ENCODE results near the gene TMUB1. TPM values are rescaled to one million over a fixed set of nuclear protein-coding genes. Genes with fewer than 3 reads are reported as not detected.

The TMUB1 gene
- total RNA-seq, 2 donors from 2014 or later, result 25.7 to 35.2 TPM

- H3K27ac ChIP-seq, result no peak overlapping the region
- H3K4me1 ChIP-seq (ENCODE audit: control insufficient read depth in 1 of 2, low read depth in 2 of 2), result peaks cover 11 to 12% of the 10 kb centered on the region in 2 donors
- no peak overlapping the region for H3K4me3 ChIP-seq
- H3K36me3 ChIP-seq, result peaks cover 20% of the 10 kb centered on the region
- DNase-seq (ENCODE audit: low spot score) (no peak), ATAC-seq (ENCODE audit: insufficient number of reproducible peaks, low FRiP score, low read depth) (no peak)
- H3K27me3 ChIP-seq (replicated peaks; ENCODE audit: insufficient read depth), result no peaks in the 10 kb centered on the region
- no peaks in the 10 kb centered on the region for H3K9me3 ChIP-seq
- TF ChIP-seq CTCF (IDR thresholded peaks at IDR 0.05), result no peak
Measured at GRCh38 chr7:151034312-151035025, 48.8 kb downstream of the TMUB1 start.

GRCh38 chr7:151033864-151034249 lies 49.4 kb downstream of the TMUB1 start:
- peaks cover 20% of the 10 kb centered on the region for H3K36me3 ChIP-seq
- no peak for ATAC-seq (ENCODE audit: insufficient number of reproducible peaks, low FRiP score, low read depth)
- no peak for TF ChIP-seq CTCF (IDR thresholded peaks at IDR 0.05)

GRCh38 chr7:151032936-151033863 lies 50.1 kb downstream of the TMUB1 start:
- H3K4me3 ChIP-seq, result no peak overlapping the region
- ATAC-seq (ENCODE audit: insufficient number of reproducible peaks, low FRiP score, low read depth), result no peak

More at GRCh38 chr7:151033864-151034249, 49.4 kb downstream of the TMUB1 start:
- Histone ChIP-seq H3K27ac (no peak overlapping the region), H3K4me3 (no peak overlapping the region), H3K27me3 (replicated peaks; ENCODE audit: insufficient read depth) (no peaks in the 10 kb centered on the region), H3K9me3 (no peaks in the 10 kb centered on the region), H3K4me1 (ENCODE audit: control insufficient read depth in 1 of 2, low read depth in 2 of 2) (peaks cover 9 to 11% of the 10 kb centered on the region in 2 donors)
- no peak for DNase-seq (ENCODE audit: low spot score)

More at GRCh38 chr7:151032936-151033863, 50.1 kb downstream of the TMUB1 start:
- Histone ChIP-seq H3K27ac (no peak overlapping the region), H3K4me1 (ENCODE audit: control insufficient read depth in 1 of 2, low read depth in 2 of 2) (peaks cover 5 to 7% of the 10 kb centered on the region in 2 donors), H3K36me3 (peaks cover 20% of the 10 kb centered on the region), H3K9me3 (no peaks in the 10 kb centered on the region), H3K27me3 (replicated peaks; ENCODE audit: insufficient read depth) (no peaks in the 10 kb centered on the region)
- no peak for DNase-seq (ENCODE audit: low spot score)
- TF ChIP-seq CTCF (IDR thresholded peaks at IDR 0.05), result no peak

Other genes starting within 250 kb of the TMUB1 start
- not detected for gene AOC1, start 231.0 kb downstream of the TMUB1 start, total RNA-seq
- gene KCNH2, start 105.2 kb downstream of the TMUB1 start, total RNA-seq, result 1 to 10 TPM in 1 of 2 donors, not detected in 1; 1.2 TPM
- gene NOS3, start 92.5 kb downstream of the TMUB1 start, total RNA-seq, result 10 to 100 TPM in 1 of 2 donors, 1 to 10 TPM in 1; 8.4 to 18.6 TPM
- 1 to 10 TPM in 1 of 2 donors, not detected in 1; 1.2 TPM for gene ATG9B, start 59.0 kb downstream of the TMUB1 start, total RNA-seq
- gene ABCB8, start 55.0 kb downstream of the TMUB1 start, total RNA-seq, result 10 to 100 TPM; 34.1 to 35.1 TPM
- 1 to 10 TPM; 2.0 to 2.8 TPM for gene ASIC3, start 35.0 kb downstream of the TMUB1 start, total RNA-seq
- 1 to 10 TPM; 1.8 to 3.1 TPM for gene CDK5, start 25.6 kb downstream of the TMUB1 start, total RNA-seq
- 100 to 1,000 TPM in 1 of 2 donors, 10 to 100 TPM in 1; 89.1 to 119 TPM for gene SLC4A2, start 23.9 kb downstream of the TMUB1 start, total RNA-seq
- gene FASTK, start 2.7 kb downstream of the TMUB1 start, total RNA-seq, result 100 to 1,000 TPM in 1 of 2 donors, 10 to 100 TPM in 1; 59.0 to 110 TPM
- 10 to 100 TPM; 52.1 to 62.8 TPM for gene AGAP3, start 3.0 kb upstream of the TMUB1 start, total RNA-seq
- gene GBX1, start 84.2 kb upstream of the TMUB1 start, total RNA-seq, result not detected
- not detected for gene ASB10, start 103.8 kb upstream of the TMUB1 start, total RNA-seq
- not detected for gene H2BK1, start 127.0 kb upstream of the TMUB1 start, total RNA-seq
- 10 to 100 TPM; 25.3 to 44.1 TPM for gene ABCF2, start 143.7 kb upstream of the TMUB1 start, total RNA-seq
- gene CHPF2, start 149.0 kb upstream of the TMUB1 start, total RNA-seq, result 10 to 100 TPM; 78.9 to 85.3 TPM
- gene SMARCD3, start 165.2 kb upstream of the TMUB1 start, total RNA-seq, result 100 to 1,000 TPM in 1 of 2 donors, 10 to 100 TPM in 1; 51.1 to 110 TPM

Measured in thoracic aorta (tissue), 2 donors.